PFSK-1 (cell line): Measurements from ENCODE around the gene TRAF6.

Source experiments
- FOXP2 ChIP-seq: optimal IDR thresholded peaks from 2 replicates; pipeline ENCODE3; 2011; ENCODE audit warnings: borderline replicate concordance, control low read depth, inconsistent platforms; ENCODE audit not compliant: insufficient read depth; ENCODE audit errors: extremely low read length, extremely low read depth
- POLR2AphosphoS5 ChIP-seq: IDR thresholded peaks from 2 replicates; pipeline ENCODE4 v1.6.1; 2012; ENCODE audit warnings: low read depth, mild to moderate bottlenecking, control low read depth, low read length, moderate library complexity
- REST ChIP-seq, 2 experiments: IDR thresholded peaks; 2 replicates each; pipeline versions ENCODE4 v1.6.1 to v1.8.0; 2011 to 2012; ENCODE audit warnings: low read depth in 2 of 2, low read length in 2 of 2, control low read depth in 1 of 2, inconsistent platforms in 1 of 2, mild to moderate bottlenecking in 1 of 2, moderate library complexity in 1 of 2; ENCODE audit not compliant: insufficient read depth in 1 of 2
- SIN3A ChIP-seq: IDR thresholded peaks from 2 replicates; pipeline ENCODE4 v1.6.1; 2012; ENCODE audit warnings: mild to moderate bottlenecking, low read length, moderate library complexity, borderline replicate concordance; ENCODE audit not compliant: insufficient read depth
- TAF1 ChIP-seq: IDR thresholded peaks from 2 replicates; pipeline ENCODE4 v1.6.1; 2012; ENCODE audit warnings: low read length, control low read depth, borderline replicate concordance; ENCODE audit not compliant: insufficient read depth

The TRAF6 gene

GRCh38 chr11:36512016-36512415, 1.9 kb upstream of the TRAF6 start:
- TF ChIP-seq SIN3A, result no peak
- TF ChIP-seq FOXP2, result no peak
- TF ChIP-seq TAF1, result no peak
- TF ChIP-seq POLR2AphosphoS5, result no peak
- TF ChIP-seq REST (IDR thresholded peaks at IDR 0.05; ENCODE audit: insufficient read depth in 1 of 2, low read depth in 2 of 2, low read length in 2 of 2), result no peak

GRCh38 chr11:36510594-36510942, 496 bp upstream of the TRAF6 start:
- TF ChIP-seq REST (IDR thresholded peaks at IDR 0.05; ENCODE audit: insufficient read depth in 1 of 2, low read depth in 2 of 2, low read length in 2 of 2), result no peak
- no peak for TF ChIP-seq FOXP2
- no peak for TF ChIP-seq POLR2AphosphoS5
- TF ChIP-seq TAF1, result no peak
- no peak for TF ChIP-seq SIN3A

GRCh38 chr11:36509201-36509639, 852 bp downstream of the TRAF6 start:
- TF ChIP-seq REST (IDR thresholded peaks at IDR 0.05; ENCODE audit: insufficient read depth in 1 of 2, low read depth in 2 of 2, low read length in 2 of 2) (no peak), SIN3A (no peak)

- TF ChIP-seq FOXP2 (no peak), TAF1 (no peak), POLR2AphosphoS5 (no peak), SIN3A (no peak), REST (IDR thresholded peaks at IDR 0.05; ENCODE audit: insufficient read depth in 1 of 2, low read depth in 2 of 2, low read length in 2 of 2) (no peak)
Observed at GRCh38 chr11:36508743-36509142, 1.3 kb downstream of the TRAF6 start.

GRCh38 chr11:36507824-36508489, 2.1 kb downstream of the TRAF6 start:
- no peak for TF ChIP-seq TAF1
- TF ChIP-seq POLR2AphosphoS5, result no peak
- no peak for TF ChIP-seq FOXP2
- TF ChIP-seq SIN3A, result no peak
- no peak for TF ChIP-seq REST (IDR thresholded peaks at IDR 0.05; ENCODE audit: insufficient read depth in 1 of 2, low read depth in 2 of 2, low read length in 2 of 2)
